HG03103 (cell line): ENCODE data around the gene SLC35F1.

ENCODE experiments used
- ATAC-seq: cut with Tn5 transposase; IDR thresholded peaks from one replicate; pipeline ENCODE4 v1.9.1; 2021; ENCODE audit warnings: low read depth; ENCODE audit not compliant: unreplicated experiment

SLC35F1 gene

GRCh38 chr6:118298476-118299427, 391.7 kb downstream of the SLC35F1 start:
- no peak for ATAC-seq

- ATAC-seq: no peak
Observed at GRCh38 chr6:118299457-118299856, 392.4 kb downstream of the SLC35F1 start.

DNA sequence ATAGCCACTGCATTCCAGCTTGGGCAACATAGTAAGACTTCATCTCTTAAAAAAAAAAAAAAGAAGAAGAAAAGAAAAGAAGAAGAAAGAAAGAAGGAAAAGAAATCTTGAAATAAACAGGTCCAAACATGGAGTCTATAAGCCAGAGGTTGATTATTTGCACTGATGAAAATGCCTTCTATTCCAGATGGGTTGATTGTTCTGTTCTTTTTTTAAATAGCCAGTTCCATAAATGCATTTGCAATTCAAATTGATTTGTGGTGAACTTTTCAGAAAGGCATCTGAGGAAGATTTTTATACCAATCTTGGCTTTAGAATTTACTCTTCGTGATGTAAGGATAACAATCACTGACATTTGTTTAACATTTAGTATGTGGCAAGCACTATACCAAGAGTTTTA, 397.3 kb downstream of the SLC35F1 start:
- no peak for ATAC-seq

DNA sequence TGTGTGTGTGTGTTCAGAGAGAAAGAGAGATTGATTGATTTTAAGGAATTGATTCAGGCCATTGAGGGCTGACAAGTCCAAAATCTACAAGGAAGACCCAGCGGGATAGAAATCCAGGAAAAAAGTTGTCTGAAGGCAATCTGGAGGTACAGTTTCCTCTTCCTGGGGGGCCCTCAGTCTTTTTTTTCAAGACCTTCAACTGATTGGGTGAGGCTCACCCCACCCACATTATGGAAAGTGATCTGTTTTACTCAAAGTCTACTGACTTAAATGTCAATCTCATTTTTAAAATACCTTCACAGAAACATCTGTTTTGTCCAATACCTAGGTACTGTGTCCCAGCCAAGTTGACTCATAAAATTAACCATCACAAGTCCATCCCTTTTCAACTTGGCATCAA, 398.0 kb downstream of the SLC35F1 start:
- ATAC-seq: no peak

DNA sequence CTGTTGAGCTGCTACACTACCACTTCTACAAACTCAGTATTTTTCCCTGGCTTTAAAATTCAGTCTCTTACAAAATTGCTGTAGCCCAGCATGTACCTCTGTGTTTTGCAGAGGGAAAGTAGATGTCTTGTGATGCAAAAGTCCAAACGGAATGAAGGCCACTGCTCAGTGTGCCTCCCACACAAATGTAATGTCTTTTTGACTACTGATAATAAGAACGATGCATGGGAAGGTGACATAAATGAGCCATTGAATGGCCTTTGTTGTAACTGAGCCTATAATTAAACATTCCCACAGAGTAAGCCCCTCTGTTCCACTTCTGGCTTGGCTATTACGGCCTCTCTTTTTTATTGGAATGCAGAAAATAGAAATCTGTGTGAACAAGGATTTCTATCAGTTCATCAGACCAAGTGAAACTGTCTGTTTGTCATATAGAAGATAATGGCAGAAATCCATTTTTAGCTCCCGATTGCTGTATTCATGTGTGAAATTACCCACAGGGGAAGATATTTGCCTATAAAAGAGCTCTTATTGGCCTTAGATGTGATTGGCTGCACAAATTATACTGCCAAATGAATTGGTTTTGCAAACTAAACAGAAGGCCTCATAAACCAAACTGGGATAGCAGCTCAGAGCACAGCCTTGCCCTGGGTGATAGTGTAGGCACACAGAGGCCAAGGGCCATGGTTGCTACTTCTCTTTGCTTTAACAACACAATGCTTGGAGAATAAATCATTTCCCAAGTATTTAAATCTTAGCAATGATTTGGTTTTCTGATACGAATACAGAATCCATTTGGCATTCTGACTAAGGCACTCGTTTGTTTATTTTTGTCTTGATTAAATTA, 399.6 kb downstream of the SLC35F1 start:
- ATAC-seq: no peak

DNA sequence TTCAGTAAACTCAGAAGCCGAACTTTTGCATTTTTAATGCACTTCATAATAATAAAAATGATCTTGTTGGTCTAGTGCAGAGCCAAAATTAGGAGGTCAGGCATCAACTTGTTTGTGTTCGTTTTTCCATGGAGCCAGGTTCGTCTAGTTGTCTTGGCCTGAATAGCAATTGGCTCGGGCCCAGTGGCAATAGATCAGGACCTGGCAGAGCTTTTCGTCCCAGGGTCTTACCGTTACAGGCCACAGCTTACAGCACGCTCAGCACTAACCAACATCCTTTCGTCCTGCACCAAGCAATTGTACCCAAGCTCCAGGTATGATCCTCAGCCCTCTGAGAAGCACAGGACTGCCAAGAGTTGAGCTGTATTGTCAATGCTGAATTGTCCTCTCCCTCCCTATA, 400.5 kb downstream of the SLC35F1 start:
- no peak for ATAC-seq

- no peak for ATAC-seq
Observed at GRCh38 chr6:118309337-118310093, 402.5 kb downstream of the SLC35F1 start.

GRCh38 chr6:118313208-118313607, 406.1 kb downstream of the SLC35F1 start:
- ATAC-seq: no peak

- no peak for ATAC-seq
Observed at GRCh38 chr6:118313762-118314161, 406.7 kb downstream of the SLC35F1 start.

GRCh38 chr6:118316796-118317384, 409.8 kb downstream of the SLC35F1 start:
- no peak for ATAC-seq

- ATAC-seq: no peak
Observed at GRCh38 chr6:118317581-118318563, 410.8 kb downstream of the SLC35F1 start.

DNA sequence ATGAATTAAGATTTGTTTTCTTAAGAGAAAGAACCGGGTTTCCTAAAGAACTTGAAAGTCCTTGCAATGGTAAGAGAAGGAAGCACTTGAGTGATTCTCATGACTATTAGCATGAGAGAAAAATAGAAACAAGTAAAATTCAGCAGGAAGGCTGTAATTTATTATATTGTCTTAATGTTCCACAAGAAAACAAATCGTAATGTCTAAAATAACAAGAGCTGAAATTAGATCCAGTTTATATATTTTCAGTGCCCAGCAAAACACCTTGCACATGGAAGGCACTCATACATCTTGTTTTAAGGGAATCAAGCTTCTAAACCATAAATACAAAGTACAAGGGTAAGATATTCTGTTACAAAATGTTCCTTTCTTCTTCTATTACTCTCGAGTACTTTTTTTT, 411.6 kb downstream of the SLC35F1 start:
- ATAC-seq: no peak

GRCh38 chr6:118319416-118319815, 412.4 kb downstream of the SLC35F1 start:
- ATAC-seq: no peak

GRCh38 chr6:118319894-118320649, 413.0 kb downstream of the SLC35F1 start:
- no peak for ATAC-seq

- no peak for ATAC-seq
Observed at GRCh38 chr6:118320652-118321051, 413.6 kb downstream of the SLC35F1 start.

DNA sequence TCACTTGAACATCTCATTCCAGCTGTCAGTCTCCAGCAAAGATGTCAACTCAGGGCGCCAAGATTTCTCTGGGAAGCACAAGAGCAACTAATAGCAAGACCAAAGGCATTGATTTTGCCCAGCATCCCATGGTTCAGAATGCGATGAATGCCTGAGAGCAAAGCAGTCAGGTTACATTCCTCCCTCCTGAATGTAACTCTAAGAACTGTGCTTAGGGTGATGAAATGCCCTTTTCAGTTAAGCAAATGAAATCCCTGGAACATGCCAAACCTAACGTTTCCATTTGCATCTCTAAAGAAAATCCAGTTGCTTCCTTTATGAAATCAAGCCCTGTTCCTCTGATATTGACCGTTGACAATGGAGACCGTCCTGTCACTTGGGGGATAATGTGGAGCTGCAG, 417.1 kb downstream of the SLC35F1 start:
- ATAC-seq: no peak

- ATAC-seq: no peak
Observed at GRCh38 chr6:118325220-118325860, 418.3 kb downstream of the SLC35F1 start.

- ATAC-seq: no peak
Observed at GRCh38 chr6:118326712-118327111, 419.6 kb downstream of the SLC35F1 start.
